Esophagus mucosa (tissue), 1 donor: ENCODE measurements around the gene ANKRD28. TPM values are rescaled to one million over a fixed set of nuclear protein-coding genes. Genes with fewer than 3 reads are reported as not detected.

Experiments
- ATAC-seq: fragments of 200-7000 bp; cut with Tn5 transposase; one replicate; pipeline ENCODE4 v1.9.1; 2020
- total RNA-seq: library from RNA; stranded (reverse); gene quantifications from one replicate; pipeline ENCODE4 v1.2.4, GENCODE V29; 2023
- donor health status: DM: yes; HTN: yes; CAD: no.

Gene ANKRD28
- total RNA-seq, 1 donor from 2014 or later = 29.2 TPM

DNA sequence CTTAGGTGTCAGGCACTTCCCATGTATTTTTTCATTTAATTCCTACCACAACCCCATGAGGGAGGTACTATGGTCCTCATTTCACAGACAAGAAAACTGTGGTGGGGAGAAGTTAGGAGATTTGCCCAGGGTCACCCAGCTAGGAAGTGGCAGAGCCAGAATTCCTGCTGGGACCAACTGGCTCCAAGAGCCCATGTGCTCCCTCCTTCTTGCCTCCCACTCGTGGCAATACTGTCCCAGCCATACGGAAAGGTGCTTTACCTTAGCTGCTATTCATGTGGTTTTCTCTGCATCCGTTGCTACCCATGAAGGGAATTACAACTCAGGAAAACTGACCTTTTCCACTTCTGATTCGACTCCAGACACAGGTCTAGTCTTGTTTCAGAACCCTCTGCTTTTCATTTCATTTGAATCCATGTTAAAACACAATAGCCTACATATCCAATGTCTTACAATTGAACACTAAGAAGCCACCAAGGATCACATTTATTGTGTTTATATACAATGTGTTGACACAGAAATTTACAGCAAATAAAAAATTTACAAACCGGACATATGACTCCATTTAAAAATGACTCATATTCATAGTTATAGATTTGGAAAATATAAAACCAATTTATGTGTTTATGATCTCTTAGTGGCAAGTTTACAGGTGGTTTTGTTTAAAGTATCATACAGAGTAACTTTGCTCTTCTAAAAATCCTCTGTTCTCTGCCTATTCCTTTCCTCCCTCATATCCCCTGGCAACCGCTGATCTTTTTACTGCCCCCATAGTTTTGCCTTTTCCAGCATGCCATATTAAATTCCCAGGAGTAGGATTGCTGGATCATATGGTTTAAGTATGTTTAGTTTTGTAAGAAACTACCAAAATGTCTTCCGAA lies 137.5 kb downstream of the ANKRD28 start:
- ATAC-seq = no peak

DNA sequence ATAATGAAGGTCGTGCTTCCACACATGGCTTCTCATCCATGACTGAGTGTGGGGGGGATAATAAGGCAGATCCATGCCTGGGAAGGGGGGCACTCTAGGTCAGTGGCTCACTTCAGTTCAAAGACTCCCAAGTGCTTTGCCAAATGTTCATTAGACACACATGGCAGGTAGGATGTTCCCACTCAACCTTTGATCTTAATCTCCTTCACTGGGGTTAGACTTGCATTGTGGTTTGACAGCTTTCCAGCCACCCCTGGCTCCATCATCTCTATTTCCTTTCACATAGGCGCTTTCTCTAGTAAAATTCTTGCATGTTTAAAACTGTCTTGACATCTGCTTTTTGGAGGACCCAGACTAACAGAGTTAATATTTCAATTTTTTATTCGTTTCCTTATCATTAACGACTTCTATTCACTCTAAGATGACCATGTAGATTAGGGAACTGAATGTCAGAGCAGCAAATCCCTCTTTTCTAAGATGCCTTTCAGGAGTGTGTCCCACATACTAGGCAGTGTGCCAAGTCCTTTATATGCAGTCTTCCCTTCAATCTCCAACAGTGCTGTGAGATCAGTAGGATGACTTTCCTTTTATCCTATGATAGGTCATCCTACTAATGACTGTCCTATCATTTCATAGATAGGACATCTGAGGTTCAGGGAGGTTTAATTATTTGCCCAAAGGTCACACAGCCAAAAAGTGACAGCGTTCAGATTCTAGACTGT lies 138.4 kb downstream of the ANKRD28 start:
- no peak for ATAC-seq

DNA sequence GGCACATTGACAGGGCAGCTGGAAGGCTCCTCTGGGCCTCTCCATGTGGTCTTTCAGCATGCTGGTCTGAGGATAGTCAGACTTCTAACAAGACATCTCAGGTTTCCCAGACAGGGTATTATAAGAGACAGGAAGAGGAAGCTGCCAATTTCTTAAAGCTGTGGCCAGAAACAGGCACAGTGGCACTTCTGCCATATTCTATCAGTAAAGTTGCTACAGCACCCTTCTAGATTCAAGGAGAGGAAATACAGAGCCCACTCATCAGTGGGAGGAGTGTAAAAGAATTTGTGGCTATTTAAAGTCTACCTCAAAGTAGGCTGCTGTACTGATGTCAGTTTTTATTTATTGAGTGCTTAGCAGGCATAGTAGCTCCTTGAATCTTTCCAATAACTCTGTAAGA lies 140.8 kb downstream of the ANKRD28 start:
- no peak for ATAC-seq

DNA sequence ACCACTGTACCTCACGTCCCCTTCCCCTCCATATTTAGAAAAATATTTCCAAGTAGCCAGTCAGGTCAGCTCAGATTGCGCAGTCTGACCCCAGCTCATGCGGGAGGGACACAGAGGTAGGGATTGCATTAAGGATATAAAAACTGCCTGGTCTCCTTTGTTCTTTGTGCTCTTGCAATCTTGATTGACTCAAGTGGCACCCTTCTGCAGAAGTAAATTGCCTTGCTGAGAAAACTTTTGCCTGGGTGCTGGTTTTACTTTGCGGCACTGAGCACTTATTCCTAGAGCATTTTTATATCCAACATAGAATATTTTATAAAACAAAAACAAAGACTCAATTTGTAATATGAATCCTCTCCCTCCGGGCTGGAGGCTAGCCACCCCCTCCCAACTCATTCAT lies 141.4 kb downstream of the ANKRD28 start:
- ATAC-seq = no peak

DNA sequence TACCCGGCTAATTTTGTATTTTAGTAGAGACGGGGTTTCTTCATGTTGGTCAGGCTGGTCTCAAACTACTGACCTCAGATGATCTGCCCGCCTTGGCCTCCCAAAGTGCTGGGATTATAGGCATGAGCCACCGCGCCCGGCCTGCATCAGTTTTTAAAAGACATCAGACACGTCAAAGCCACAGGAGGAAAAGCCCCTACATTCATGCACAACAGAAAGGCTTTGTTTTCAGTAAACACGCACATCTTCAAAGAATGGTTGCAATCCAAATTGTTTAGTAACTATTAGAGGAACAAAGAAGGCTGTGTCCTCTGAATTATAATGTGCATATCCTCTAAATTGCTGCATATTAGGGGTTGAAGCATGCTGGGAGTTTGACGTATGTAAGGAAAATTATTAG lies 142.9 kb downstream of the ANKRD28 start:
- ATAC-seq = no peak

DNA sequence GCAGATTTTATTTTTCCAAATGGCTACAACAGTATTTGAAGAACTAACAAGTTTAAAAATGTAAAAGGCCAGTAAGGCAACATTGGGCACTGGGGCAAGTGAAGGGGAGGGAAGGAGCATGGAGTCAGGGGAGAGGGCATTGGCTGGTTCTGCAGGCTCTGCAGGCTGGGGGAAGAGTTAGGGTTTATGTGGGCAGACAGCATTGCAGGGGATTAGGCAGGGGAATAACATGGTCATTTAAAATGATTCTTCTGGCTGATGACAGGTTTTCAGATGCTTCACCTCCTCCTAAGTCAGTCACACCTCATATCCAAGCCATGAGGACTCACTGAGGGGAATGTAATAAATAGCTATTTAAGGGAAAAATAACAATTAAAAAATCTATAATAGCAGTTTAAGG lies 143.7 kb downstream of the ANKRD28 start:
- no peak for ATAC-seq

DNA sequence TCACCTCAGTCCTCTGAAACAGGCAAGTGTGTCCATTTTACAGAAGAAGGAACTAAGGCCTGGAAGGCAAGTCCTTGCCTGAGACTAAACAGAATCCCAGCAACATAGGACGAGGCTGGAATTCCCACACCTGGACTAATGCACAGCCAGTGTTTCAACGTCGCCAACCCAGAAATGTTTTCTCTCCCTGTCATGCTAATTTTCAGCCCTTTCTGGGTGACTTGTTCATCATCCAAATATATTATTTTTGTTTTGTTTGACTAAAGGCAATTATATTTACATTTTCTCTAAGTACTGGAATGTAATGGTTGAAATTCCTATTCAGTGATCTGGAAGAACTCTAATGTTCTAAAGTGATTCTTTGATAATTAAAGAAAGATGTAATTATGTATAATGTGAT lies 144.5 kb downstream of the ANKRD28 start:
- no peak for ATAC-seq

GRCh38 chr3:15651396-15651795 lies 146.4 kb downstream of the ANKRD28 start:
- no peak for ATAC-seq

DNA sequence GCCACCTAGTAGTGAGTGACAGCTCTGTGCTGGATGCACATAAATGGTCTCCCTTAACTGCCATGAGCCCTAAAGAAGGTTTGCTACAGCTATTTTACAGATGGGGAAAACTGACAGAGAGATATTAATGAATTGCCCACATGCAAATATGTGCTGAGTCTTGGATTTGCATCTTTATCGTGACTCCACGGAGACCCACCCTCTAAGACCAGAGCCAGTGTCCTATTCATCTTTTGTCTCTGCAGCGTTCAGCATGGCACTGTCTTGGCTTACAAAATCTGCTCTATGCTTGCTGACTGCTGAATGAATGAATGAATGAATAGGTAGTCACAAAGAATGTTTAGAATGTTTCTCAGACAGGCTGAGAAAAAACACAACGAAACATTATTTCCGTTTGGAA lies 147.9 kb downstream of the ANKRD28 start:
- no peak for ATAC-seq

DNA sequence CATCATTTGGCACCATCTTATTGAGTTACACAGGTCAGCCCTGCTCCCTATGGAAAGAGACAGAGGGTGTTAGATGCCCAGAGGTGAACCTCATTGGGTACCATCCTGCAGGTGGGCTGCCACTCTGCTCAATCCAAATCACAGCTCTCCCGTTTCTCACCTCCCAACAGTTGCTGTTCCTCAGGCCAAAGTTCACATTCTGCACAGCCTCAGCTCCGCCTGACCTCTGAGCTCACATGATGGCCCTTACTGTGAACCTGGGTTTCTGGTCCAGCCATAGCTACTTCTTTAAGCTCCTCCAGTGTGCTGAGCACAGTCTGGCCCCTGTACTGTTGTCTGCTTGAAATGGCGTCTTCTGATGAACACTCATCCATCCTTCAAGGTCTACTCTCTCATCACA lies 148.4 kb downstream of the ANKRD28 start:
- ATAC-seq = no peak

DNA sequence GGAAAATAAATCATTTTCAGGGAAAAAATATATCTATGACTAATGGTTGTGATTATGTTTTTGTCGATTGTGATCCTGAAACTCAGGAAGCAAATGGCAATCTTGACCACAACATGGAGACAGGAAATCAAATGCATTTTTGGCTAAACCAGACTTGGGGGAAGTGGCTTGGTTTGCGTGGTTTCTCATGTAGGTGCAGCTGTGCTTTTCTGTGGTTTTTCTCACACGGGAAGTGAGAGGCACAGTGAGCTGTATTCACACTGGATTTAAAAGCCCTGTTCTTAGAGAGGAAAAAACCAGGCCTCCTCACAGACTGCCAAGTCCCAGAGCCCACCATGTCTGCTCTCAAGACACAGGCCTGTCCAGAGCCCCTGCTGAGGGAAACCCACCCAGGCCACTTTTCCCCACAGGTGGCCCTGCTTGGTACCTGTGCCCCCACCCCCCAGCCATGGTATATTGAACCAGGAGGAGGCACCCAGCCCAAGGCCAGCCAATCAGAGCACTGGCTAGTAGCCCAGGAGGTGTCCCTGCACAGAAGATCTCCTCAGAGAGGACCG lies 150.1 kb downstream of the ANKRD28 start:
- ATAC-seq = peak; percentile 29

- ATAC-seq = peak; percentile 58
These were observed 150.8 kb downstream of the ANKRD28 start for GRCh38 chr3:15646851-15647511.

- ATAC-seq = peak; percentile 39
These were observed 151.9 kb downstream of the ANKRD28 start for GRCh38 chr3:15645740-15646501.

DNA sequence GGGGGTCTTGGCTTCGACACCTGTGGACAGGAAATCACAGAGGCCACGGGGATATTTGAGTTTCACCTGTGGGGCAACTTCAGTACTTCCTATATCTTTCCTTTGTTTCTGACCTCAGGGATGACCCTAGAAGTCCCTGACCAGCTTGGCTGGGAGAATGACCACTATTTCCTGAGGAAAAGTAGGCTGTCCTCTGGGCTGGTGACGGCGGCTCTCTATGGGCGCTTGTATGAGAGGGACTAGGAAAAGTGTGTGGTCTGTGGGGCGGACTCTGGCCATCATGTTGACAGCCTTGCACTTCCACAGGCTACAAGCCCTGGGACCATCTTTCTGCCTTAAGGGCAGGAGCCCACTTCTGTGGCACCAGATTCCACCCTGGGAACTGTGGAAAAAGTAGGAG lies 152.5 kb downstream of the ANKRD28 start:
- no peak for ATAC-seq

GRCh38 chr3:15638891-15639262 lies 158.9 kb downstream of the ANKRD28 start:
- no peak for ATAC-seq

DNA sequence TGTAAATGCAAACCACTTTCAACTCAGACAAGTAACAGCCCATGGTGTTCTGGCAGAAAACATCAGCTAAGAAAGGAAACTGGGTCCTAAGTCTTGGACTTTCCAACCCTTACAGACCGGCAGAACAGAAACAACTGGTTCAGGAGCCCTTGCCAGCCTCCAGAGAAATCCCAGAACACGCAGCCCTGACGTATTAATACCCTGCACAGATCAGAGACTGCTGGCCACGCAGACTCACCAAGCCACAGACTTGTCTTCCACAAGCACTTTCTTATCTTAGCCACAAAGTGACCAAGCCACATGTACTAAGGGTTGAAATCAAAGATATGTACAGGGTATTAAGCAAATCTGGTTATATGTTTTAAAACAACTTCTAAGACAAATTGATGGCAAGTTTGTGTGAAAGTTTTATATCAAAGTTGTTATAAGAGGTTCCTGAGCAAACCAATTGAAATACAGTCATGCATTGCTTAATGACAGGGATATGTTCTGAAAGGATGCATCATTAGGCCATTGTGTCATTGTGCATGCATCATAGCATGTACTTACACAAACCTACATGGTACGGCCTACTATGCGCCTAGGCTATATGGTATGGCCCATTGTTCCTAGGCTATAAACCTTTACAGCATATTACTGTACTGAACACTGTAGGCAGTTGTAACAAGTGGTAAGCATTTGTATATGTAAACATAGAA lies 159.4 kb downstream of the ANKRD28 start:
- no peak for ATAC-seq

GRCh38 chr3:15637131-15637951 lies 160.4 kb downstream of the ANKRD28 start:
- ATAC-seq = no peak

DNA sequence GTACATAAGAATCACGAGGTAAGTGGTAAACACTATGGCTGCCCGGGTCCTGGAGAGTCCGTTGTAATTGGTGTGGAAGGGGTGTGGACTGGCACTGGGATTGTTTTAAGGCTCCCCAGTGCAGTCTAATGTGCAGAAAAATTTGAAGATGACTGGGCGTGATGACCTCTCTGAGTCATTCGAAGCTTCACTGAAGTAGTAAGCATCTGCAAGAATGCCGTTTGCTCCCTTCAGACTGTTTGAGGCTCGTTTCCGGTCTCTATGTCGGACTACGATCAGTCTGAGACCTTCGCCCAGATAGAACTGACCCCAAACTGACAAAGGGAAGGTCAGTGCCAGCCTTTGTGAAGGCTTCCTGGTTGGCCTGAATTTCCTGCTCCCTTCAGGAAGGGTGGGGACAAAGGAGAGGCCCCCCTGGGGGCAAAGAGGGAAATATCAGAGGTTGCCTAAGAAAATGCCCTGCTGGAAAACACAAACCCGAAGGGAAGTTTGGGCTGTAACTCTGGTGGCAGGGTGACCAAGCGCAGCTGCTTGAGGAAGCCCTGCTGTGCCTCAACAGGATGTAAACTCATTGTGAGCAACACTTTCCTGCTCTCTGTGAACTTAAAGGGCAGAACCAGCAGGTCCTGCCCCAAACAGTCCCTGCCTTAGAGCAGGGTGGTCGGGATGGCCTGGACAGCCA lies 161.6 kb downstream of the ANKRD28 start:
- ATAC-seq = peak; percentile 69

DNA sequence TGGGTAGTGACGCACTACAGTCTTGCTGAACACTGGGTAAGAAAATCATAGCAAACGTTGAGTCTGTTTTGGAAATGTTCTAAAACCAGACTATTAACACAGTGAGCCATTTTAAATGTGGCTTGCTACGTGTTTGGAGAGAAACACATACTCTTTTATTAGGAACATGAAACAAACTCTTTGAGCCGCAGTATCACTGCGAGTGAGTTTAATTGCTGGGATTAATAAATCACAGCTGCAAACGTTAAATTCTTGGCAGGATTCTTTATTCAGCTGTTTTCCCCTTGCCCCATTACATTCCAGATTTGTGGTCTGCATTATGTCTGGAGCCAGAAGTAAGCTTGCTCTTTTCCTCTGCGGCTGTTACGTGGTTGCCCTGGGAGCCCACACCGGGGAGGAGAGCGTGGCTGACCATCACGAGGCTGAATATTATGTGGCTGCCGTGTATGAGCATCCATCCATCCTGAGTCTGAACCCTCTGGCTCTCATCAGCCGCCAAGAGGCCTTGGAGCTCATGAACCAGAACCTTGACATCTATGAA lies 162.6 kb downstream of the ANKRD28 start:
- ATAC-seq = no peak

GRCh38 chr3:15634671-15635070 lies 163.1 kb downstream of the ANKRD28 start:
- ATAC-seq = no peak
